Astrocyte of the spinal cord (primary cell): ENCODE measurements around the gene PRDM1.

ENCODE experiments used
- DNase-seq: peaks from one replicate; pipeline ENCODE4 v3.0.0; 2011; ENCODE audit warnings: low read depth, low spot score
- H3K4me3 ChIP-seq: 2 replicates; pipeline ENCODE4 v1.5.1; 2011; ENCODE audit warnings: low read depth, mild to moderate bottlenecking, low read length, moderate library complexity
- in situ Hi-C: cut with HindIII; loops from 2 replicates; pipeline ENCODE4 v1.10.0; 2017; ENCODE audit warnings: low sequenced_read_pairs
- TF ChIP-seq, protein P1 (sequence below): IDR thresholded peaks from 2 replicates; pipeline ENCODE4 v1.5.1; 2012; ENCODE audit warnings: low read depth, mild to moderate bottlenecking, low read length, inconsistent platforms

PRDM1 gene

DNA sequence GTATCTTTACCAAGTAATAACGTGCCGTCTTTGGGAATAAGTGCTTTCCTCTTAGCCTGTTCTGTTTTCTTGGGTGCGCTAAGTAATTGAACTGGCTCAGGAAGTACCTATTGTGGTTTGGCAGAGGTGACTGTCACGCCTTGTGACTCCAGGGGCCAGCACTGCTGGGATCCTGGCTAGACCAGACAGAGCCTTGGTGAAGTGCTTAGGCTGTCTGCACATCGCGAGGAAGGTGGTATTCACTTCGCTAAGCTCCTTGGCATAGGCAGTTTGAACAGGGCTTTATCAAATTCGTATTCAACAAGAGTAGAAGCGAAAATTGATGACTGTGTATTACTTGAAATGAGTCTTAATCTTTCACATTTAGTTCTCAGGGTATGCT lies 17.6 kb downstream of the PRDM1 start:
- DNase-seq = no peak
- in situ Hi-C loops = no loop called here
- TF ChIP-seq, protein P1, sequence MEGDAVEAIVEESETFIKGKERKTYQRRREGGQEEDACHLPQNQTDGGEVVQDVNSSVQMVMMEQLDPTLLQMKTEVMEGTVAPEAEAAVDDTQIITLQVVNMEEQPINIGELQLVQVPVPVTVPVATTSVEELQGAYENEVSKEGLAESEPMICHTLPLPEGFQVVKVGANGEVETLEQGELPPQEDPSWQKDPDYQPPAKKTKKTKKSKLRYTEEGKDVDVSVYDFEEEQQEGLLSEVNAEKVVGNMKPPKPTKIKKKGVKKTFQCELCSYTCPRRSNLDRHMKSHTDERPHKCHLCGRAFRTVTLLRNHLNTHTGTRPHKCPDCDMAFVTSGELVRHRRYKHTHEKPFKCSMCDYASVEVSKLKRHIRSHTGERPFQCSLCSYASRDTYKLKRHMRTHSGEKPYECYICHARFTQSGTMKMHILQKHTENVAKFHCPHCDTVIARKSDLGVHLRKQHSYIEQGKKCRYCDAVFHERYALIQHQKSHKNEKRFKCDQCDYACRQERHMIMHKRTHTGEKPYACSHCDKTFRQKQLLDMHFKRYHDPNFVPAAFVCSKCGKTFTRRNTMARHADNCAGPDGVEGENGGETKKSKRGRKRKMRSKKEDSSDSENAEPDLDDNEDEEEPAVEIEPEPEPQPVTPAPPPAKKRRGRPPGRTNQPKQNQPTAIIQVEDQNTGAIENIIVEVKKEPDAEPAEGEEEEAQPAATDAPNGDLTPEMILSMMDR = no peak
- H3K4me3 ChIP-seq = no peak overlapping the region

DNA sequence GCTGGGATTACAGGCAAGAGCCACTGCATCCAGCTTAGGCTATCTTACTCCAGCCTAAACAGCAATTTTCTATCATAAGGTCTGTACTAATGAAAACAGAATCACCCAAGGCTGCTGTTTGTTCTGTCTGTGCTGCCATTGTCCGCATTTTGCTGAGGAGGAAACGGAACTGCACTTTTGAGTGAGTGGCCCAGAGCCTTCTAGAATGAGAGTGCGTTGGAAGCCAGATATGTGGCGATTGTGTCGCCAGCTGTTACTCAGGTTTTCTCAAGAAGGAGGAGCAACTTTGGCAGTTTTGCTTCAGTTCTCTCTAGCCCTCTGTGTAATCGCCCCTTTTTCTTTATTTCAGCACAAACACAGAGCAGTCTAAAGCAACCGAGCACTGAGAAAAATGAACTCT lies 18.3 kb downstream of the PRDM1 start:
- TF ChIP-seq, protein P1 = no peak
- no peak for DNase-seq
- no peak overlapping the region for H3K4me3 ChIP-seq
- in situ Hi-C loops = no loop called here

DNA sequence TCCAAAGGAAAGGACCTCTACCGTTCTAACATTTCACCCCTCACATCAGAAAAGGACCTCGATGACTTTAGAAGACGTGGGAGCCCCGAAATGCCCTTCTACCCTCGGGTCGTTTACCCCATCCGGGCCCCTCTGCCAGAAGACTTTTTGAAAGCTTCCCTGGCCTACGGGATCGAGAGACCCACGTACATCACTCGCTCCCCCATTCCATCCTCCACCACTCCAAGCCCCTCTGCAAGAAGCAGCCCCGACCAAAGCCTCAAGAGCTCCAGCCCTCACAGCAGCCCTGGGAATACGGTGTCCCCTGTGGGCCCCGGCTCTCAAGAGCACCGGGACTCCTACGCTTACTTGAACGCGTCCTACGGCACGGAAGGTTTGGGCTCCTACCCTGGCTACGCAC lies 18.8 kb downstream of the PRDM1 start:
- in situ Hi-C loops = no loop called here
- DNase-seq = no peak
- H3K4me3 ChIP-seq = no peak overlapping the region
- TF ChIP-seq, protein P1 = no peak

DNA sequence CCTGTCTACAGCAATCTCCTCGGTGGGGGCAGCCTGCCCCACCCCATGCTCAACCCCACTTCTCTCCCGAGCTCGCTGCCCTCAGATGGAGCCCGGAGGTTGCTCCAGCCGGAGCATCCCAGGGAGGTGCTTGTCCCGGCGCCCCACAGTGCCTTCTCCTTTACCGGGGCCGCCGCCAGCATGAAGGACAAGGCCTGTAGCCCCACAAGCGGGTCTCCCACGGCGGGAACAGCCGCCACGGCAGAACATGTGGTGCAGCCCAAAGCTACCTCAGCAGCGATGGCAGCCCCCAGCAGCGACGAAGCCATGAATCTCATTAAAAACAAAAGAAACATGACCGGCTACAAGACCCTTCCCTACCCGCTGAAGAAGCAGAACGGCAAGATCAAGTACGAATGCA lies 19.4 kb downstream of the PRDM1 start:
- DNase-seq = no peak
- in situ Hi-C loops = no loop called here
- TF ChIP-seq, protein P1 = no peak
- H3K4me3 ChIP-seq = no peak overlapping the region

DNA sequence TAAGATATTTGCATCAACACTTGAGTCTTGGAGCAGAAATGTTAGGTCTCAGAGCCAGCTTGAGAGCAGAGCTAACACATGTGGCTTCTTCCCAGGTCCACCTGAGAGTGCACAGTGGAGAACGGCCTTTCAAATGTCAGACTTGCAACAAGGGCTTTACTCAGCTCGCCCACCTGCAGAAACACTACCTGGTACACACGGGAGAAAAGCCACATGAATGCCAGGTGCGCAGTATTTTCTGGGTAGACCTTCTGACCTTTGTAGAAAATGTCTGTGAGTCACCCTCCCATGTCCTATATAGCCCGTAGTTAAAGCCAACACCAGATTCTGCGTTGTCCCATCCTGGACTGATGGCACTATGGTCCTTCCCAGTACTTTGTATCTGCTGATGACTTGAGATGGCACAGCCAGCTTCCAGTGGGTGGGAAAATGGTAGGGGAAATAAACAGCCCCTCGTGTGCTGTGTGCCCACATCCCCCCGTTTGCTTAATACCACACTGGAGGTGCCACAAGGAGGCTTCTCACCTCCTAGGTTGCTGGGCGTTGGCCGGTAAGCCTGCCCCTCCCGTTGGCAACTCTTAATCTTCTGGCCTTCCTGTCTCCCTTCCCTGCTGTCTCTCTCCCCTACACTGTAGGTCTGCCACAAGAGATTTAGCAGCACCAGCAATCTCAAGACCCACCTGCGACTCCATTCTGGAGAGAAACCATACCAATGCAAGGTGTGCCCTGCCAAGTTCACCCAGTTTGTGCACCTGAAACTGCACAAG lies 20.3 kb downstream of the PRDM1 start:
- H3K4me3 ChIP-seq = no peak overlapping the region
- TF ChIP-seq, protein P1 = no peak
- in situ Hi-C loops = no loop called here

DNA sequence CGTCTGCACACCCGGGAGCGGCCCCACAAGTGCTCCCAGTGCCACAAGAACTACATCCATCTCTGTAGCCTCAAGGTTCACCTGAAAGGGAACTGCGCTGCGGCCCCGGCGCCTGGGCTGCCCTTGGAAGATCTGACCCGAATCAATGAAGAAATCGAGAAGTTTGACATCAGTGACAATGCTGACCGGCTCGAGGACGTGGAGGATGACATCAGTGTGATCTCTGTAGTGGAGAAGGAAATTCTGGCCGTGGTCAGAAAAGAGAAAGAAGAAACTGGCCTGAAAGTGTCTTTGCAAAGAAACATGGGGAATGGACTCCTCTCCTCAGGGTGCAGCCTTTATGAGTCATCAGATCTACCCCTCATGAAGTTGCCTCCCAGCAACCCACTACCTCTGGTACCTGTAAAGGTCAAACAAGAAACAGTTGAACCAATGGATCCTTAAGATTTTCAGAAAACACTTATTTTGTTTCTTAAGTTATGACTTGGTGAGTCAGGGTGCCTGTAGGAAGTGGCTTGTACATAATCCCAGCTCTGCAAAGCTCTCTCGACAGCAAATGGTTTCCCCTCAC lies 21.0 kb downstream of the PRDM1 start:
- no peak for DNase-seq
- TF ChIP-seq, protein P1 = no peak
- no peak overlapping the region for H3K4me3 ChIP-seq
- in situ Hi-C loops = no loop called here

More for the DNA sequence above, 20.3 kb downstream of the PRDM1 start:
- no peak for DNase-seq
